ENCODE measurements around the gene SUDS3.

Gene SUDS3

DNA sequence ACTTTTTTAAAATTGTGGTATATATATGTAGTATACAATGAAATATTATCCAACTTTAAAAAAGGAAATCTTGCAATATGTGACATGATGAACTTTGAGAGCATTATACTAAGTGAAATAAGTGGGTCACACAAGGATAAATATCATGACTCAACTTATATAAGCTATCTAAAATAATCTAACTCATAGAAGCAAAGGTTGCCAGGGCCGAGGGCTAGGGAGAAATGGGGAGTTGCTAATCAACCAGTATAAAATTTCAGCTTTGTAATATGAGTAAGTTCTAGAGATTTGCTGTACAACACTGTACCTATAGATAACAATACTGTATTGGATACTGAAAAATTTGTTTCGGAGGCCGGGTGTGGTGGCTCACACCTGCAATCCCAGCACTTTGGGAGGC lies 42.1 kb upstream of the SUDS3 start:
- TF ChIP-seq CTBP1 (IDR thresholded peaks at IDR 0.05; ENCODE audit: borderline replicate concordance), result no peak
- TF ChIP-seq FOXK2 (IDR thresholded peaks at IDR 0.05), result no peak
- no peak for TF ChIP-seq LEF1 (IDR thresholded peaks at IDR 0.05; ENCODE audit: borderline replicate concordance)
- no peak for DNase-seq (ENCODE audit: extremely low spot score)
- POLR2A ChIA-PET, result no interaction called here
- CTCF ChIA-PET, result no interaction called here

DNA sequence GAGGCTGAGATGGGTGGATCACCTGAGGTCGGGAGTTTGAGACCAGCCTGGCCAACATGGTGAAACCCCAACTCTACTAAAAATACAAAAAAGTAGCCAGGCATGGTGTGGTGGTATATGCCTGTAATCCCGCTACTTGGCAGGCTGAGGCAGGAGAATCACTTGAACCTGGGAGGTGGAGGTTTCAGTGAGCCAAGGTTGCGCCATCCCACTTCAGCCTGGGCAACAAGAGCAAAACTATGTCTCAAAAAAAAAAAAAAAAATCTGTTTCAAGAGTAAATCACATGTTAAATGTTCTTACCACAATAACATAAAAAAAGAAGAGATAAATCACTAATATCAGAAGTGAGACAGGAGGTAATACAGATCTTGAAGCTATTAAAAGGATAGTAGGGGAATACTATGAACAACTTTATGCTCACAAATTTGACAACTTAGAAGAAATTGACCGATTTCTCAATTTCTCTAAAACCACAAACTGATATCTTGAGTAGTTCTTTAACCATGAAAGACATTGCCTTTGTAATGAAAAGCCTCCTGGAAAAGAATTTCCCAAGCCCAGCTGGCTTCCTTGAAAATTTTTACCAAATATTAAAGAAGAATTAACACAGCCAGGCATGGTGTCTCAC lies 41.3 kb upstream of the SUDS3 start:
- POLR2A ChIA-PET, result no interaction called here
- CTCF ChIA-PET, result no interaction called here
- TF ChIP-seq FOXA1 (IDR thresholded peaks at IDR 0.05), result no peak
- TF ChIP-seq FOXM1 (IDR thresholded peaks at IDR 0.05; ENCODE audit: borderline replicate concordance), result no peak
- no peak for TF ChIP-seq SP1 (IDR thresholded peaks at IDR 0.05)
- TF ChIP-seq ARNT (IDR thresholded peaks at IDR 0.05), result no peak
- no peak for TF ChIP-seq L3MBTL2 (conservative IDR thresholded peaks at IDR 0.05)
- TF ChIP-seq FOXK2 (IDR thresholded peaks at IDR 0.05), result no peak
- no peak for TF ChIP-seq SUZ12 (IDR thresholded peaks at IDR 0.05)
- TF ChIP-seq CTBP1 (IDR thresholded peaks at IDR 0.05; ENCODE audit: borderline replicate concordance), result no peak
- TF ChIP-seq NFRKB (IDR thresholded peaks at IDR 0.05), result no peak
- TF ChIP-seq ELF4 (IDR thresholded peaks at IDR 0.05), result no peak
- TF ChIP-seq HDGF (IDR thresholded peaks at IDR 0.05; ENCODE audit: borderline replicate concordance), result no peak
- TF ChIP-seq TARDBP (IDR thresholded peaks at IDR 0.05), result no peak
- TF ChIP-seq BHLHE40 (IDR thresholded peaks at IDR 0.05; ENCODE audit: borderline replicate concordance), result no peak
- TF ChIP-seq LEF1 (IDR thresholded peaks at IDR 0.05; ENCODE audit: borderline replicate concordance), result no peak
- no peak for TF ChIP-seq ZNF384 (IDR thresholded peaks at IDR 0.05)
- TF ChIP-seq, protein P1, sequence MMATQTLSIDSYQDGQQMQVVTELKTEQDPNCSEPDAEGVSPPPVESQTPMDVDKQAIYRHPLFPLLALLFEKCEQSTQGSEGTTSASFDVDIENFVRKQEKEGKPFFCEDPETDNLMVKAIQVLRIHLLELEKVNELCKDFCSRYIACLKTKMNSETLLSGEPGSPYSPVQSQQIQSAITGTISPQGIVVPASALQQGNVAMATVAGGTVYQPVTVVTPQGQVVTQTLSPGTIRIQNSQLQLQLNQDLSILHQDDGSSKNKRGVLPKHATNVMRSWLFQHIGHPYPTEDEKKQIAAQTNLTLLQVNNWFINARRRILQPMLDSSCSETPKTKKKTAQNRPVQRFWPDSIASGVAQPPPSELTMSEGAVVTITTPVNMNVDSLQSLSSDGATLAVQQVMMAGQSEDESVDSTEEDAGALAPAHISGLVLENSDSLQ (IDR thresholded peaks at IDR 0.05), result no peak
- DNase-seq (ENCODE audit: extremely low spot score), result no peak

DNA sequence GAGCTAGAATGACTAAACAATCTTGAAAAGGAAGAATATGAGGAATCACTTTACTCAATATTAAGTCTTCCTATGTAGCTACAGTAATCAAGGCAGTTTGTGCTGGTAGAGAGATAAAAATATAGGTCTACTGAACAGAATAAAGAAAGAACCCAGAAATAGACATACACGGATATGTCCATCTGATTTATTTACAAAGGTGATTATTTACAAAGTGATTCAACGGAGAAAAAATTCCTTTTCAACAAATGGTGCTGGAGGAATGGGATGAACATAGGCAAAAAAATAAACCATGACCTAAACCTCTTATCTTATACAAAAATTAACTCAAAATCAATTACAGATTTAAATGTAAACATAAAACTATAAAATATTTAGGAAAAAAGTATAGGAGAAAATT lies 40.2 kb upstream of the SUDS3 start:
- DNase-seq (ENCODE audit: extremely low spot score), result no peak
- CTCF ChIA-PET, result no interaction called here
- TF ChIP-seq HDGF (IDR thresholded peaks at IDR 0.05; ENCODE audit: borderline replicate concordance) (no peak), FOXM1 (IDR thresholded peaks at IDR 0.05; ENCODE audit: borderline replicate concordance) (no peak), ARNT (IDR thresholded peaks at IDR 0.05) (no peak)
- POLR2A ChIA-PET, result no interaction called here

DNA sequence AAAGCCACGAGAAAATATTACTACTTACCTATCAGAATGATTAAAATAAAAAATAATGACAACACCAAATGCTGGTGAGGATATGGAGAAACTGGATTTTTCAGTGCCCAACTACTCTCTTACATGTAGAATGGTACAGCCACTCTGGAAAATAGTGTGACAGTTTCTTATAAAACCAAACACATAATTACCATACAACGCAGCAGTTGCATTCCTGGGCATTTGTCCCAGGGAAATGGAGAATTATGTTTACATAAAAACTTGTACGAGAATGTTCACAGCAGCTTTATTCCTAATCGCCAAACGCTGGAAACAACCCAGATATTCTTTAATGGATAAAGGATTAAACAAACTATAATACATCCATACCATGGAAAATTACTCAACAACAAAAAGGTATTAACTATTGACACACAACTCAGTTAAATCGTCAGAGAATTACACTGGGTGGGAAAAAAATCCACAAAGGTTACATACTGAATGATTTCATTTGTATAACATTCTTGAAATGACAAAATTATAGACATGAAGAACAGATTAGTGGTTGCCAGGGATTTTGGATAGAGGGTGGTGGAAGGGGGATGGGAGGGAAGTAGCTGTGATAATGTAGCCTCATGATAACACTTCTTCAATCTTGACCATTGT lies 39.0 kb upstream of the SUDS3 start:
- ChIA-PET POLR2A (no interaction called here), CTCF (interaction anchor here (0.7 kb wide), 1 partner anchor 1208 kb away, joined by 3 read pairs; no protein-coding TSS in a partner anchor)
- TF ChIP-seq NFRKB (IDR thresholded peaks at IDR 0.05), result no peak
- DNase-seq (ENCODE audit: extremely low spot score), result no peak

DNA sequence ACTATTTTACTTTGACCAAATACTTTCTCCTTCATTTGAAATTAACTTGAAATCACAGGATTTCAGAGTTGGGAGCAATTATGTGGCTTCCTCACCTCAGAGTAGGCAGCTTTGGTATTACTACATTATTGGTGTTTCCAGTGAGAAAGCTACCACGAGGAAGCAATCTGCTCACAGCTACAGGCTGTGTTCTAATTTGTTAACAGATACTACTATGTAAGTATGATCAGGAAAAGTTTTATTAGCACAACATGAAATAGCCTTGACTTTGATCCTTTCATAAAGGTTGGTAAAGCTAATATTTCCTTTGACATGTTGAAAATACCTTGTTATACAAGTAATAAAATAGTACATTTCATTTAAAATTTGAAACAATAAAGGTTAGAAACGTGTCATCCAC lies 34.3 kb upstream of the SUDS3 start:
- DNase-seq (ENCODE audit: extremely low spot score), result no peak
- ChIA-PET CTCF (no interaction called here), POLR2A (no interaction called here)
- TF ChIP-seq FOXM1 (IDR thresholded peaks at IDR 0.05; ENCODE audit: borderline replicate concordance) (no peak), BHLHE40 (IDR thresholded peaks at IDR 0.05; ENCODE audit: borderline replicate concordance) (no peak), HDGF (IDR thresholded peaks at IDR 0.05; ENCODE audit: borderline replicate concordance) (no peak), TARDBP (IDR thresholded peaks at IDR 0.05) (no peak), FOXK2 (IDR thresholded peaks at IDR 0.05) (no peak), ZNF384 (IDR thresholded peaks at IDR 0.05) (no peak), SUZ12 (IDR thresholded peaks at IDR 0.05) (no peak), LEF1 (IDR thresholded peaks at IDR 0.05; ENCODE audit: borderline replicate concordance) (no peak), ELF4 (IDR thresholded peaks at IDR 0.05) (no peak), FOXA1 (IDR thresholded peaks at IDR 0.05) (no peak), NFRKB (IDR thresholded peaks at IDR 0.05) (no peak), ARNT (IDR thresholded peaks at IDR 0.05) (no peak), CTBP1 (IDR thresholded peaks at IDR 0.05; ENCODE audit: borderline replicate concordance) (no peak), L3MBTL2 (conservative IDR thresholded peaks at IDR 0.05) (no peak)
- TF ChIP-seq, protein P1 (IDR thresholded peaks at IDR 0.05), result no peak

DNA sequence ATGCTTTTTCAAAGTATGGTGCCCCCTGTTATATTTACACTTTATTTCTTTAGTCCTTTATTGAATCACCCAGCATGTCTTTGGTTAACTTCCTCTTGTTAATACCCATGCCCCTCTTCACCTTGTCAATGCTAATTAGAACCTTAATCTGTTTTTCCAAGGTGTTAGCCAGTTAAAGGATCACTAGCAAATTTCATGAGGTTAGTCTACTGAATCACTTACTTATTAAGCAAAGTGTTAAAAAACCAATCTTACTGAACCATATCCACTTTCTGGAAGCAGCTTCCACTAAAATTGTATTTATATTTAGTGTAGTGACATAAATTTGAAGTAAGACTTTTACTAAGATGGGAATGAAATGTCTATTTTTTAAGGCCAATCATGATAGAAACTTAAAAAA lies 31.5 kb upstream of the SUDS3 start:
- no peak for DNase-seq (ENCODE audit: extremely low spot score)
- no peak for TF ChIP-seq FOXM1 (IDR thresholded peaks at IDR 0.05; ENCODE audit: borderline replicate concordance)
- TF ChIP-seq, protein P1 (IDR thresholded peaks at IDR 0.05), result no peak
- ChIA-PET CTCF (no interaction called here), POLR2A (no interaction called here)

DNA sequence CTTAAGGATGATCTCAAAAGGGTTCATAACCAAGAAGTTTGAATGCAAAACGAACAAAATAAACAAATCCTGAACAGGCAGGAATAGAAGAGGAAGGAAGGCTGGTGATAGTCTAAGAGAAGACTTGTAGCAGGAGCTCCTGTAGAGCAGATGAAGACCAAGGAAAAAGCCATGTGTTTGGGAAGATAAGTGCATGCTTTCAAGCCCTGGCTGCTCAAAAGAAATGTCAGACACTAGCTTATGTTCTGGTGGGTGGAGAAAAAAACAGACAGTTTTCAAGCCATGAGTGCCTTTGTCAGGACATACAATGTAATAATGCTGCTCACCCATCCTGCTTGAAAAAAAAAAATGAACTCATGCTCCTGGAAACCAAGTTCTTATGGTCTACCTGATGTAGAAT lies 31.0 kb upstream of the SUDS3 start:
- DNase-seq (ENCODE audit: extremely low spot score), result no peak
- TF ChIP-seq NFRKB (IDR thresholded peaks at IDR 0.05) (no peak), BHLHE40 (IDR thresholded peaks at IDR 0.05; ENCODE audit: borderline replicate concordance) (no peak), ELF4 (IDR thresholded peaks at IDR 0.05) (no peak), ZNF384 (IDR thresholded peaks at IDR 0.05) (no peak), HDGF (IDR thresholded peaks at IDR 0.05; ENCODE audit: borderline replicate concordance) (no peak), SUZ12 (IDR thresholded peaks at IDR 0.05) (no peak), SP1 (IDR thresholded peaks at IDR 0.05) (no peak), FOXA1 (IDR thresholded peaks at IDR 0.05) (no peak), L3MBTL2 (conservative IDR thresholded peaks at IDR 0.05) (no peak), FOXM1 (IDR thresholded peaks at IDR 0.05; ENCODE audit: borderline replicate concordance) (no peak), FOXK2 (IDR thresholded peaks at IDR 0.05) (no peak), ARNT (IDR thresholded peaks at IDR 0.05) (no peak), CTBP1 (IDR thresholded peaks at IDR 0.05; ENCODE audit: borderline replicate concordance) (no peak), LEF1 (IDR thresholded peaks at IDR 0.05; ENCODE audit: borderline replicate concordance) (no peak), TARDBP (IDR thresholded peaks at IDR 0.05) (no peak)
- TF ChIP-seq, protein P1 (IDR thresholded peaks at IDR 0.05), result no peak
- ChIA-PET POLR2A (no interaction called here), CTCF (interaction anchor here (0.7 kb wide), 1 partner anchor 8 kb away, joined by 3 read pairs; no protein-coding TSS in a partner anchor)

All from HEK293T (cell line).